PC-3 (cell line): ENCODE measurements around the gene AHDC1.

Source experiments
- CTCF ChIP-seq: fragments of 300-600 bp; sonication (generic); conservative IDR thresholded peaks from 2 replicates; pipeline ENCODE4 v1.5.1; 2017; ENCODE audit warnings: antibody characterized with exemption, low read depth, mild to moderate bottlenecking, low read length
- EZH2 ChIP-seq: fragments of 300-600 bp; sonication (generic); IDR thresholded peaks from one replicate; pipeline ENCODE4 v1.6.1; 2017; ENCODE audit warnings: antibody characterized with exemption, mild to moderate bottlenecking, low read length; ENCODE audit not compliant: unreplicated experiment
- EZH2phosphoT487 ChIP-seq: fragments of 300-600 bp; sonication (generic); IDR thresholded peaks from 2 replicates; pipeline ENCODE4 v1.6.1; 2018; ENCODE audit warnings: mild to moderate bottlenecking, antibody characterized with exemption, low read length, borderline replicate concordance

GRCh38 chr1:27571439-27572018, 32.4 kb downstream of the AHDC1 start:
- TF ChIP-seq CTCF (no peak), EZH2phosphoT487 (no peak), EZH2 (no peak)
